Esophagus muscularis mucosa (tissue), 4 donors: ENCODE measurements around the gene TRPC4AP. TPM values are rescaled to one million over a fixed set of nuclear protein-coding genes. Genes with fewer than 3 reads are reported as not detected.

Experiments
- DNase-seq: peaks from one replicate; pipeline ENCODE4 v3.0.0-alpha.2; 2017; ENCODE audit errors: extremely low spot score
- H3K27ac ChIP-seq, 4 donors: fragments of 200-600 bp; sonication (generic); replicated peaks in 1 of 4; 1 replicate in 3 of 4; 2 replicates in 1 of 4; pipeline ENCODE4 v1.5.1; 2016 to 2019; ENCODE audit warnings: mild to moderate bottlenecking in 1 of 4
- H3K27me3 ChIP-seq, 4 donors: fragments of 200-600 bp; sonication (generic); one replicate each; pipeline versions ENCODE4 v1.5.1 to v1.6.0; 2016 to 2019
- H3K36me3 ChIP-seq, 4 donors: fragments of 200-600 bp; sonication (generic); one replicate each; pipeline ENCODE4 v1.5.1; 2016 to 2019
- H3K4me1 ChIP-seq, 4 donors: fragments of 200-600 bp; sonication (generic); one replicate each; pipeline ENCODE4 v1.5.1; 2016 to 2019
- H3K4me3 ChIP-seq, 4 donors: fragments of 200-600 bp; sonication (generic); 1 replicate in 2 of 4; 2 replicates in 2 of 4; pipeline ENCODE4 v1.5.1; 2016 to 2019; ENCODE audit warnings: mild to moderate bottlenecking in 4 of 4, moderate library complexity in 1 of 4
- H3K9me3 ChIP-seq, 4 donors: fragments of 200-600 bp; sonication (generic); 1 replicate in 3 of 4; 2 replicates in 1 of 4; pipeline ENCODE4 v1.5.1; 2016 to 2019
- CTCF ChIP-seq, 3 experiments: fragments of 200-600 bp in 2 of 3; fragments of 450-650 bp in 1 of 3; sonication (generic) in 2 of 3; IDR thresholded peaks; one replicate each; pipeline ENCODE4 v1.5.1; 2017 to 2019; ENCODE audit warnings: antibody characterized with exemption in 3 of 3, mild to moderate bottlenecking in 2 of 3, moderate library complexity in 1 of 3
- EP300 ChIP-seq: sonication (generic); formaldehyde crosslinking; IDR thresholded peaks from one replicate; pipeline ENCODE4 v1.6.1; 2017; ENCODE audit warnings: antibody characterized with exemption
- POLR2A ChIP-seq: fragments of 450-650 bp; IDR thresholded peaks from one replicate; pipeline ENCODE4 v1.6.1; 2017; ENCODE audit warnings: antibody characterized with exemption, moderate library complexity, mild to moderate bottlenecking, low read depth
- POLR2AphosphoS5 ChIP-seq, 2 donors: sonication (generic); formaldehyde crosslinking; IDR thresholded peaks; one replicate each; pipeline ENCODE4 v1.6.1; 2017; ENCODE audit warnings: antibody characterized with exemption in 2 of 2
- WGBS: methylation state at CpG from one replicate; pipeline ENCODE4 v1.1.5; 2018; 5-methylcytosine and 5-hydroxymethylcytosine counted together
- intact Hi-C: fragments of 100-400 bp; cut with DNase I; formaldehyde crosslinking; loops from one replicate; pipeline ENCODE4 v1.15.1; 2023
- small RNA-seq, 3 donors: library from RNA; depleted of rRNA; stranded (forward); fragments of <200 nt; gene quantifications; one replicate each; pipeline ENCODE3, GENCODE V24; 2016
- total RNA-seq, 4 donors: library from RNA; depleted of rRNA; stranded (reverse); fragments of >200 nt; gene quantifications; one replicate each; pipeline versions ENCODE4 v1.1.0 to v1.2.1, GENCODE V29; 2016

The TRPC4AP gene
- total RNA-seq, 4 donors from 2014 or later, result 44.1 to 58.2 (median 52.1) TPM

GRCh38 chr20:34954904-34955230 is 137.7 kb downstream of the TRPC4AP start:
- DNase-seq, result no peak
- WGBS, result 10% methylated on average over 13 of the region's 13 CpGs
- Histone ChIP-seq H3K4me3 (peak overlapping the region; percentile 66 to 81 (median 74)), H3K36me3 (peaks cover 0 to 12% (median 4%) of the 10 kb centered on the region in 4 donors), H3K27ac (peak overlapping the region; percentile 84 to 92 (median 89)), H3K27me3 (no peaks in the 10 kb centered on the region), H3K9me3 (no peaks in the 10 kb centered on the region), H3K4me1 (peaks cover 12 to 20% (median 17%) of the 10 kb centered on the region in 4 donors)
- intact Hi-C loops, result no loop called here
- TF ChIP-seq CTCF (IDR thresholded peaks at IDR 0.05), result no peak
- no peak for TF ChIP-seq EP300
- TF ChIP-seq POLR2AphosphoS5 (IDR thresholded peaks at IDR 0.05), result no peak
- TF ChIP-seq POLR2A, result no peak

- 91% methylated on average over 7 of the region's 7 CpGs for WGBS
- no peak for DNase-seq
- intact Hi-C loops, result no loop called here
- Histone ChIP-seq H3K27me3 (no peaks in the 10 kb centered on the region), H3K27ac (no peak overlapping the region), H3K36me3 (peaks cover 0 to 14% (median 8%) of the 10 kb centered on the region in 4 donors), H3K4me1 (peaks cover 12 to 20% (median 17%) of the 10 kb centered on the region in 4 donors), H3K4me3 (no peak overlapping the region), H3K9me3 (no peaks in the 10 kb centered on the region)
- no peak for TF ChIP-seq POLR2A
- TF ChIP-seq EP300, result no peak
- no peak for TF ChIP-seq POLR2AphosphoS5 (IDR thresholded peaks at IDR 0.05)
- no peak for TF ChIP-seq CTCF (IDR thresholded peaks at IDR 0.05)
Observed at GRCh38 chr20:34953960-34954359, 138.6 kb downstream of the TRPC4AP start.

GRCh38 chr20:34952671-34953070 is 139.9 kb downstream of the TRPC4AP start:
- H3K4me1 ChIP-seq, result peaks cover 12 to 21% (median 19%) of the 10 kb centered on the region in 4 donors
- WGBS, result 82% methylated on average over 5 of the region's 5 CpGs
- H3K4me3 ChIP-seq, result no peak overlapping the region
- H3K36me3 ChIP-seq, result peaks cover 0 to 14% (median 10%) of the 10 kb centered on the region in 4 donors
- DNase-seq, result no peak
- H3K9me3 ChIP-seq, result no peaks in the 10 kb centered on the region
- H3K27me3 ChIP-seq, result no peaks in the 10 kb centered on the region
- TF ChIP-seq POLR2A, result no peak
- intact Hi-C loops, result no loop called here
- H3K27ac ChIP-seq, result no peak overlapping the region

Small RNA genes within 50 kb of the gene (small RNA-seq; reads per million reads assigned to genes)
- gene MIR499A, result 0 to 0.33 (median 0) reads per million in 3 donors
- 0 reads per million in 3 donors for gene RF00275
- 0 reads per million in 3 donors for gene RNU6-407P

Other genes with a start within 250 kb of the TRPC4AP start
- gene GGT7, start 220.0 kb downstream of the TRPC4AP start, total RNA-seq, result 10 to 100 TPM in 1 of 4 donors, 1 to 10 TPM in 3; 7.6 to 11.9 (median 9.4) TPM
- 10 to 100 TPM; 34.8 to 90.7 (median 62.8) TPM for gene ACSS2, start 216.2 kb downstream of the TRPC4AP start, total RNA-seq
- 10 to 100 TPM; 27.7 to 36.1 (median 28.5) TPM for gene GSS, start 137.0 kb downstream of the TRPC4AP start, total RNA-seq
- gene MYH7B, start 136.9 kb downstream of the TRPC4AP start, total RNA-seq, result under 1 TPM; 0.17 to 0.84 (median 0.37) TPM
- 10 to 100 TPM; 13.3 to 20.3 (median 14.6) TPM for gene EDEM2, start 54.5 kb upstream of the TRPC4AP start, total RNA-seq
- gene PROCR, start 79.3 kb upstream of the TRPC4AP start, total RNA-seq, result 10 to 100 TPM; 18.3 to 74.7 (median 38.1) TPM
- 1 to 10 TPM in 3 of 4 donors, under 1 TPM in 1; 0.83 to 4.0 (median 2.0) TPM for gene MMP24, start 133.9 kb upstream of the TRPC4AP start, total RNA-seq
- gene MMP24OS, start 185.3 kb upstream of the TRPC4AP start, total RNA-seq, result 10 to 100 TPM; 27.7 to 37.8 (median 32.0) TPM
- gene EIF6, start 192.0 kb upstream of the TRPC4AP start, total RNA-seq, result 100 to 1,000 TPM in 1 of 4 donors, 10 to 100 TPM in 3; 47.8 to 106 (median 85.0) TPM
- gene FAM83C, start 199.6 kb upstream of the TRPC4AP start, total RNA-seq, result not detected